Stimulated activated CD8-positive, alpha-beta memory T cell treated with anti-CD3 and anti-CD28 coated beads, Interleukin-7, amount 100 ng/mL, for 48 hours (primary cell): Measurements from ENCODE around the gene POU2AF1.

Experiments used
- DNase-seq, 2 donors: peaks; one replicate each; pipeline ENCODE4 v3.0.0-alpha.2; 2020; ENCODE audit warnings: low read depth in 1 of 2; ENCODE audit errors: extremely low read depth in 1 of 2

The POU2AF1 gene

GRCh38 chr11:111378861-111379601 lies at the start of gene POU2AF1:
Gene POU2AF1, minus strand, starts transcription at chr11:111379275. Its CDS starts 98 bp downstream, at chr11:111379177.
- DNase-seq: peak; percentile 59 to 79

GRCh38 chr11:111428113-111428876 lies 49.2 kb upstream of the POU2AF1 start:
- no peak for DNase-seq

- no peak for DNase-seq
Measured at GRCh38 chr11:111427471-111427912, 48.4 kb upstream of the POU2AF1 start.

GRCh38 chr11:111426617-111427016 lies 47.5 kb upstream of the POU2AF1 start:
- DNase-seq: no peak

- no peak for DNase-seq
Measured at GRCh38 chr11:111423250-111423615, 44.2 kb upstream of the POU2AF1 start.

- peak in 1 of 2 donors; percentile 42 for DNase-seq
Measured at GRCh38 chr11:111422494-111423249, 43.6 kb upstream of the POU2AF1 start.

GRCh38 chr11:111421251-111421650 lies 42.2 kb upstream of the POU2AF1 start:
- DNase-seq: no peak

- DNase-seq: no peak
Measured at GRCh38 chr11:111419641-111420327, 40.7 kb upstream of the POU2AF1 start.

- DNase-seq: no peak
Measured at GRCh38 chr11:111419181-111419580, 40.1 kb upstream of the POU2AF1 start.

GRCh38 chr11:111418436-111418787 lies 39.3 kb upstream of the POU2AF1 start:
- no peak for DNase-seq

- no peak for DNase-seq
Measured at GRCh38 chr11:111417766-111418435, 38.8 kb upstream of the POU2AF1 start.

- no peak for DNase-seq
Measured at GRCh38 chr11:111417011-111417765, 38.1 kb upstream of the POU2AF1 start.

GRCh38 chr11:111416231-111416960 lies 37.3 kb upstream of the POU2AF1 start:
- DNase-seq: no peak

- DNase-seq: no peak
Measured at GRCh38 chr11:111414936-111415335, 35.9 kb upstream of the POU2AF1 start.

- no peak for DNase-seq
Measured at GRCh38 chr11:111414267-111414931, 35.3 kb upstream of the POU2AF1 start.

- peak in 1 of 2 donors; percentile 51 for DNase-seq
Measured at GRCh38 chr11:111413849-111414248, 34.8 kb upstream of the POU2AF1 start.

- DNase-seq: no peak
Measured at GRCh38 chr11:111412293-111412692, 33.2 kb upstream of the POU2AF1 start.

GRCh38 chr11:111411456-111411855 lies 32.4 kb upstream of the POU2AF1 start:
- DNase-seq: no peak
